ENCODE measurements around the gene HPGD. TPM values are rescaled to one million over a fixed set of nuclear protein-coding genes. Genes with fewer than 3 reads are reported as not detected.

Gene HPGD
- total and polyA plus RNA-seq, 2 of the 4 experiments (the other 2 are of a cell fraction), result not detected

DNA sequence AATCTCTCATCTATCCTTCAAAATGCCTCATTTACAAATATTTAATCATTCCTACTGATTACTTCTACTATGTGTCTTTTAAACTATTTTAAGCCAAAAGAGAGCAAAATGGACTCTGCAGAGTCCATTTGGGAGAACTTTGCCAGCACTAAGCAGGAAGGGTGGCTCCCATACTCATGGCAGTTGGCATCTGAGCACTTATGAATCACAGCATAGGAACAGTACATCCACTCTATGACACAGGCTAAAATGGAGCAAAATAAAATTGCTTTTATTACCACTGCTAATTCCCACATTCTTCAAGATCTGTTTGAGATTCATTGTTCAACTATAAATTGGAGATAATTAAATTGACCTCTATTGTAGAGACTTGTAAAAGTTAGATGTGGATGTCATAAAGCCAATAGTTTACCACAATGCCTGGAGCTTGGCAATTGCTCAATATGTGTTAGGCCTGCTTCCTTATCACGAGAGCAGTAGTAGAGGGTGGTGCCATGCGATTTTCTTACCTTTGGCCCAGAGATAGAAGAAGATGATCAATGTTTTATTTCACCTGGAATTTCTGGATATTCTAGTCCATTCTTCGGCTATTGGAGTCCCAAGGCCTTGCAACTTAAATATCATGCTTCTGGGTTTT, 19.1 kb downstream of the HPGD start:
- in situ Hi-C loops (cut with MboI; ENCODE audit: low sequenced_read_pairs) (no loop called here), dilution Hi-C loops (cut with HindIII; ENCODE audit: low sequenced_read_pairs, unreplicated experiment) (no loop called here), intact Hi-C loops (cut with micrococcal nuclease) (no loop called here)
- Histone ChIP-seq H2AFZ (replicated peaks; ENCODE audit: low read length, poor library complexity) (no peak overlapping the region), H3K9me3 (ENCODE audit: control insufficient read depth, insufficient read depth, low read length) (no peaks in the 10 kb centered on the region), H3K23ac (ENCODE audit: low read depth, low read length) (no peak overlapping the region), H3K4me3 (ENCODE audit: insufficient read depth, low read depth, low read length) (no peak overlapping the region), H3K27ac (ENCODE audit: insufficient read depth, low read length) (no peak overlapping the region), H3K56ac (ENCODE audit: extremely low read depth, insufficient read depth, low read length) (no peak overlapping the region), H3K27me3 (ENCODE audit: control insufficient read depth, insufficient read depth, low read length) (no peaks in the 10 kb centered on the region), H3K4me1 (ENCODE audit: control insufficient read depth, insufficient read depth, low read length) (no peaks in the 10 kb centered on the region), H3K9me1 (ENCODE audit: insufficient read depth, low read length) (no peaks in the 10 kb centered on the region), H2BK5ac (ENCODE audit: low read depth, low read length, poor library complexity, severe bottlenecking) (no peak overlapping the region), H3K4ac (ENCODE audit: low read depth, low read length) (no peak overlapping the region), H2BK120ac (ENCODE audit: low read depth, low read length) (no peak overlapping the region), H2BK20ac (ENCODE audit: low read depth, low read length) (no peak overlapping the region), H4K5ac (ENCODE audit: low read depth, low read length) (no peak overlapping the region), H2AK9ac (replicated peaks; ENCODE audit: low read depth, low read length, poor library complexity) (no peak overlapping the region), H4K8ac (ENCODE audit: low read depth in 2 of 2, low read length in 2 of 2) (no peak overlapping the region), H3K36me3 (ENCODE audit: control insufficient read depth, insufficient read depth, low read length) (no peaks in the 10 kb centered on the region), H3K4me2 (ENCODE audit: low read depth, low read length) (no peak overlapping the region), H3K14ac (replicated peaks; ENCODE audit: low read depth, low read length) (no peak overlapping the region), H4K20me1 (ENCODE audit: insufficient read depth, low read length) (no peaks in the 10 kb centered on the region), H3K79me1 (ENCODE audit: low read depth in 1 of 2, low read length in 2 of 2) (no peaks in the 10 kb centered on the region), H3K9ac (ENCODE audit: low read depth, low read length) (no peak overlapping the region), H3K18ac (ENCODE audit: low read depth, low read length) (no peak overlapping the region), H2BK15ac (ENCODE audit: low read depth, low read length) (no peak overlapping the region), H2AK5ac (ENCODE audit: low read depth, low read length) (no peak overlapping the region), H4K91ac (ENCODE audit: insufficient read depth, low read depth, low read length) (no peak overlapping the region)
- ChIA-PET POLR2A (ENCODE audit: unreplicated experiment) (no interaction called here), CTCF (no interaction called here)
- WGBS, 2 experiments (ENCODE audit: extremely low coverage in 2 of 2, insufficient read length in 1 of 2), result no CpG with 5 or more reads among the region's 3 CpGs
- TF ChIP-seq MAZ (IDR thresholded peaks at IDR 0.05; ENCODE audit: borderline replicate concordance, low read depth, low read length) (no peak), RCOR1 (IDR thresholded peaks at IDR 0.05; ENCODE audit: insufficient replicate concordance, low read length) (no peak), CEBPB (IDR thresholded peaks at IDR 0.05; ENCODE audit: low read depth, low read length) (no peak), RAD21 (IDR thresholded peaks at IDR 0.05; ENCODE audit: low read length) (no peak), POLR2A (IDR thresholded peaks at IDR 0.05; ENCODE audit: low read depth, low read length) (no peak), NFE2L2 (IDR thresholded peaks at IDR 0.05; ENCODE audit: low read depth, low read length) (no peak), CHD1 (IDR thresholded peaks at IDR 0.05; ENCODE audit: low read depth, low read length) (no peak)
- TF ChIP-seq, protein P1, sequence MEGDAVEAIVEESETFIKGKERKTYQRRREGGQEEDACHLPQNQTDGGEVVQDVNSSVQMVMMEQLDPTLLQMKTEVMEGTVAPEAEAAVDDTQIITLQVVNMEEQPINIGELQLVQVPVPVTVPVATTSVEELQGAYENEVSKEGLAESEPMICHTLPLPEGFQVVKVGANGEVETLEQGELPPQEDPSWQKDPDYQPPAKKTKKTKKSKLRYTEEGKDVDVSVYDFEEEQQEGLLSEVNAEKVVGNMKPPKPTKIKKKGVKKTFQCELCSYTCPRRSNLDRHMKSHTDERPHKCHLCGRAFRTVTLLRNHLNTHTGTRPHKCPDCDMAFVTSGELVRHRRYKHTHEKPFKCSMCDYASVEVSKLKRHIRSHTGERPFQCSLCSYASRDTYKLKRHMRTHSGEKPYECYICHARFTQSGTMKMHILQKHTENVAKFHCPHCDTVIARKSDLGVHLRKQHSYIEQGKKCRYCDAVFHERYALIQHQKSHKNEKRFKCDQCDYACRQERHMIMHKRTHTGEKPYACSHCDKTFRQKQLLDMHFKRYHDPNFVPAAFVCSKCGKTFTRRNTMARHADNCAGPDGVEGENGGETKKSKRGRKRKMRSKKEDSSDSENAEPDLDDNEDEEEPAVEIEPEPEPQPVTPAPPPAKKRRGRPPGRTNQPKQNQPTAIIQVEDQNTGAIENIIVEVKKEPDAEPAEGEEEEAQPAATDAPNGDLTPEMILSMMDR (conservative IDR thresholded peaks at IDR 0.05; ENCODE audit: low read depth, low read length), result no peak
- TF ChIP-seq, protein P2, sequence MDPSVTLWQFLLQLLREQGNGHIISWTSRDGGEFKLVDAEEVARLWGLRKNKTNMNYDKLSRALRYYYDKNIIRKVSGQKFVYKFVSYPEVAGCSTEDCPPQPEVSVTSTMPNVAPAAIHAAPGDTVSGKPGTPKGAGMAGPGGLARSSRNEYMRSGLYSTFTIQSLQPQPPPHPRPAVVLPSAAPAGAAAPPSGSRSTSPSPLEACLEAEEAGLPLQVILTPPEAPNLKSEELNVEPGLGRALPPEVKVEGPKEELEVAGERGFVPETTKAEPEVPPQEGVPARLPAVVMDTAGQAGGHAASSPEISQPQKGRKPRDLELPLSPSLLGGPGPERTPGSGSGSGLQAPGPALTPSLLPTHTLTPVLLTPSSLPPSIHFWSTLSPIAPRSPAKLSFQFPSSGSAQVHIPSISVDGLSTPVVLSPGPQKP (IDR thresholded peaks at IDR 0.05; ENCODE audit: borderline replicate concordance, low read depth, low read length), result no peak
- BruUV-seq (replicated peaks), result no TSS peak
- no peak for DNase-seq
- ATAC-seq (ENCODE audit: low read depth), result no peak
